ENCODE results near the gene ADAMTS9. TPM values are rescaled to one million over a fixed set of nuclear protein-coding genes. Genes with fewer than 3 reads are reported as not detected.

The ADAMTS9 gene
- total and polyA plus RNA-seq, 2 experiments from 2014 or later, result 0.31 to 0.81 TPM

GRCh38 chr3:64539451-64540196 lies 148.2 kb downstream of the ADAMTS9 start (continued):
- no peak for TF ChIP-seq ZNF331 (CRISPR knock-in tag; IDR thresholded peaks at IDR 0.05; ENCODE audit: low read depth)

GRCh38 chr3:64536166-64536565 lies 151.6 kb downstream of the ADAMTS9 start:
- Mint-ChIP-seq H3K4me3 (no peak overlapping the region), H3K9me3 (no peaks in the 10 kb centered on the region), H3K4me1 (peaks cover 3% of the 10 kb centered on the region; the same call in 1 of the 3 replicates), H3K27ac (no peak overlapping the region), H3K27me3 (ENCODE audit: insufficient read depth, low read depth, poor library complexity) (peaks cover 14% of the 10 kb centered on the region), H3K36me3 (ENCODE audit: low read depth) (no peaks in the 10 kb centered on the region)
- Histone ChIP-seq H3K36me3 (ENCODE audit: insufficient read depth) (no peaks in the 10 kb centered on the region), H3K79me2 (replicated peaks; ENCODE audit: insufficient read depth) (no peaks in the 10 kb centered on the region), H4K20me1 (replicated peaks; ENCODE audit: insufficient read depth) (no peaks in the 10 kb centered on the region), H3K9me2 (ENCODE audit: insufficient read depth) (no peaks in the 10 kb centered on the region), H3K27ac (ENCODE audit: low read depth) (no peak overlapping the region), H3K4me3 (no peak overlapping the region), H3K27me3 (ENCODE audit: insufficient read depth) (peaks cover 27% of the 10 kb centered on the region), H3K4me1 (ENCODE audit: insufficient read depth) (no peaks in the 10 kb centered on the region), H3K4me2 (no peak overlapping the region), H3F3A (replicated peaks; ENCODE audit: low read depth) (no peaks in the 10 kb centered on the region), H2AFZ (no peak overlapping the region)
- DNase-seq (ENCODE audit: low spot score) (no peak), ATAC-seq (no peak)
- TF ChIP-seq JUNB (IDR thresholded peaks at IDR 0.05; ENCODE audit: unreplicated experiment) (no peak), ZNF114 (CRISPR knock-in tag; IDR thresholded peaks at IDR 0.05) (no peak), EZH2 (IDR thresholded peaks at IDR 0.05; ENCODE audit: low read depth, unreplicated experiment) (no peak), ZNF462 (CRISPR knock-in tag; IDR thresholded peaks at IDR 0.05) (no peak), POLR2AphosphoS5 (IDR thresholded peaks at IDR 0.05; ENCODE audit: low read depth) (no peak), EZH2phosphoT487 (IDR thresholded peaks at IDR 0.05; ENCODE audit: unreplicated experiment) (no peak), ZNF331 (CRISPR knock-in tag; IDR thresholded peaks at IDR 0.05; ENCODE audit: low read depth) (no peak), STAT1 (IDR thresholded peaks at IDR 0.05; ENCODE audit: unreplicated experiment) (no peak), ETS1 (IDR thresholded peaks at IDR 0.05) (no peak), NANOG (IDR thresholded peaks at IDR 0.05; ENCODE audit: borderline replicate concordance) (no peak), REST (IDR thresholded peaks at IDR 0.05; ENCODE audit: unreplicated experiment) (no peak), CREB1 (CRISPR knock-in tag; IDR thresholded peaks at IDR 0.05; ENCODE audit: low read depth) (no peak)
